A673 (cell line): Measurements from ENCODE around the gene ZYG11B.

Experiments used
- EZH2 ChIP-seq: fragments of 200-600 bp; sonication (generic); IDR thresholded peaks from 2 replicates; pipeline ENCODE4 v1.6.1; 2017; ENCODE audit warnings: borderline replicate concordance, low read depth, mild to moderate bottlenecking, mixed read lengths, antibody characterized with exemption, low read length; ENCODE audit not compliant: poor library complexity, severe bottlenecking
- TF ChIP-seq, protein P1 (sequence below): fragments of 300-800, 200-600 bp; sonication (generic); conservative IDR thresholded peaks from 2 replicates; pipeline ENCODE4 v1.5.1; 2017; ENCODE audit warnings: low read depth, mild to moderate bottlenecking, antibody characterized with exemption, low read length, moderate library complexity, mixed read lengths

DNA sequence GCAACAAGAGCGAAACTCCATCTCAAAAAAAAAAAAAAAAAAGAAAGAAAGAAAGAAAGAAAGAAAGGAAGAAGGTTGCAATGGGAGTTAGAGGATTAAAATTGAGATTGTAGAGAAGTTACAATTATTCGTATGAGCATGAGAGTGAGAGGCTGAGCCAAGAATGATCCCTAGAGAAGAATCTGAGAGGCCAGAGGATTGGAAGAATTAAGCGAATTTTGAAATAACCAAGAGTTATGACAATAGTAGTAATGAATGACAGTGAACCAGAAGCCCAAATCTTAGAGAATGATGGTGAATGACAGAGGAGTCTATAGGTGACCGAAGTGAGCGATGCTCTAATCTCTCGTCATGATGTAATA is 369 bp upstream of the ZYG11B start:
- TF ChIP-seq, protein P1, sequence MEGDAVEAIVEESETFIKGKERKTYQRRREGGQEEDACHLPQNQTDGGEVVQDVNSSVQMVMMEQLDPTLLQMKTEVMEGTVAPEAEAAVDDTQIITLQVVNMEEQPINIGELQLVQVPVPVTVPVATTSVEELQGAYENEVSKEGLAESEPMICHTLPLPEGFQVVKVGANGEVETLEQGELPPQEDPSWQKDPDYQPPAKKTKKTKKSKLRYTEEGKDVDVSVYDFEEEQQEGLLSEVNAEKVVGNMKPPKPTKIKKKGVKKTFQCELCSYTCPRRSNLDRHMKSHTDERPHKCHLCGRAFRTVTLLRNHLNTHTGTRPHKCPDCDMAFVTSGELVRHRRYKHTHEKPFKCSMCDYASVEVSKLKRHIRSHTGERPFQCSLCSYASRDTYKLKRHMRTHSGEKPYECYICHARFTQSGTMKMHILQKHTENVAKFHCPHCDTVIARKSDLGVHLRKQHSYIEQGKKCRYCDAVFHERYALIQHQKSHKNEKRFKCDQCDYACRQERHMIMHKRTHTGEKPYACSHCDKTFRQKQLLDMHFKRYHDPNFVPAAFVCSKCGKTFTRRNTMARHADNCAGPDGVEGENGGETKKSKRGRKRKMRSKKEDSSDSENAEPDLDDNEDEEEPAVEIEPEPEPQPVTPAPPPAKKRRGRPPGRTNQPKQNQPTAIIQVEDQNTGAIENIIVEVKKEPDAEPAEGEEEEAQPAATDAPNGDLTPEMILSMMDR, result no peak
- no peak for TF ChIP-seq EZH2
